SKM-1 (cell line): ENCODE data around the gene MTFR1L.

ENCODE experiments used
- DNase-seq: peaks from one replicate; lab custom pipeline; 2025; ENCODE audit not compliant: unreplicated experiment; lab: John Stamatoyannopoulos, UW

MTFR1L gene

DNA sequence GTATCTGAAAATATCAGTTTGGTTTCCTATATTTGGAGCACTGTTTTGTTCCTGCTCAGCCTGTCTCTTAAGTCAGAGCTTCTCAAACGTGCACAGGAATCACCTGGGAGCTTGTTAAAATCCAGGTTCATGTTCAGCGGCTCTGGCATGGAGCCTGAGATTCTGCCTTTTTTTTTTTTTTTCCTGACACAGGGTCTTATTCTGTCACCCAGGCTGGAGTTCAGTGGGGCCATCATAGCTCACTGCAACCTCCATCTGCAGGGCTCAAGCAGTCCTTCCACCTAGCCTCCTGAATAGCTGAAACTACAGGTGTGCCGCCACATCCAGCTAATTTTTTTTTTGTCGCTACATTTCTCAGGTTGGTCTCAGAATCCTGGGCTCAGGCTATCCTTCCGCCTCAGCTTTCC lies 32.0 kb upstream of the MTFR1L start:
- no peak for DNase-seq

DNA sequence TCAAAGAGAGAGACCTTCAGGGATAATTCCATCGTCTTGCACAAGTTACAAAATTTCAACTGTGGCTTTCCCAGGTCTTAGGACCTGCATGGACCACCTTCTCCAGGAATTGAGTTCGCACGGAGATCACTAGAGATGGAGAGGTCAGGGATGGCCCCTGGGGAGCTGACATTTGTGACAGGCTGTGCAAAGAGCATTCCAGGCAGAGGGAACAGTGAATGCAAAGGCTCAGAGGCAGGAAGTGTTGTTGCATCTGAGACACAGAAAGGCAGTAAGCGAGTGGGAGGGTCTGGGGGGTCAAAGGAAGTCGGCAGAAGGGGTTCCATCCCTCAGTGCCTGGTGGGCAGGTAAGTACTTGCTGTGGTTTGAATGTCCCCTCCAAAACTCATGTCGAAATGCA lies 29.3 kb upstream of the MTFR1L start:
- no peak for DNase-seq

DNA sequence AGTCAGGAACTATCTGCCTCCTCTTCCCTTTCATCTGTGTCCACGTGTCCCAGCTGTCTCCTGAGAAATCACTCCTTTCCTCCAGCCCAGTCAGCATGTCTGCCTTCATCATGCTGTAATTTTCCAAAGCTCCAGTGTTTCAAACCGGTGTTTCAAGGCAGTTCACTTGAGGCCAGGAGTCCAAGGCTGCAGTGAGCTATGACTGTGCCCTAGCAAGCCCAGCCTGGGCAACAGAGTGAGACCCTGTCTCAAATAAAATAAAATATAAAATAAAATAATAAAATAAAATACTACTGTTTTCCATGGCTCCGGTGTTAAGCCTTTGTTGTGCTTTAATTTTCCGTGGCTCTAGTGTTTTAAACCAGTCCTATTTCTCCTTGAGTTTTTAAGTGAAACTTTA lies 27.6 kb upstream of the MTFR1L start:
- no peak for DNase-seq

DNA sequence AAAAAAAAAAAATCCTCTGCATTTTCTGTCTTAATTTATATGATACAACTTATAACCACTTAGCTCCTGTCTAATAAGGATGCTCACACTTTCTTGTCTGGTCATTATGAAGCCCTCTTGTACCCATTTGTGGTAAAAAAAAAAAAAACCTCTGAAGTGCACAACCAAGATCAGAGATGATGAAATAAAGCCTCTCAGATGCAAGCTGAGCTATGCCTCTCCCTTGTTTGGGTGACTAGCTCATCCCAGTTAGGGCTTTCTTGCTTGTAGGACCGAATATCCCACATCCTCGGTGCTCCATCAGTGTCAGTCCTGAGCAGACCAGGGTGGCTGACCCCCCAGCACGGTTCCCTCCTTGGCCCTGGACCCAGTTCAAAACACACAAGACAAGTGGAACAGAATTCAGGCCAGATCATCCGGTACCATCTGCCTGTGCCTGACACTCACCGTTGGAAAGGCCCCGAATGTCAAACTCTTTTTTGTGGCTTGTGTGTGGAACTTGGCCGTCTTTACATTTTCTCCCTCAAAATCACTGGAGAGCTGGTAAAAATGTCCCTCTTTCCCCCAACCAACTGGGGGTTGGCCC lies 26.1 kb upstream of the MTFR1L start:
- DNase-seq, result no peak

- no peak for DNase-seq
Observed at GRCh38 chr1:25794325-25794724, 25.4 kb upstream of the MTFR1L start.

- no peak for DNase-seq
Observed at GRCh38 chr1:25795211-25795610, 24.5 kb upstream of the MTFR1L start.

DNA sequence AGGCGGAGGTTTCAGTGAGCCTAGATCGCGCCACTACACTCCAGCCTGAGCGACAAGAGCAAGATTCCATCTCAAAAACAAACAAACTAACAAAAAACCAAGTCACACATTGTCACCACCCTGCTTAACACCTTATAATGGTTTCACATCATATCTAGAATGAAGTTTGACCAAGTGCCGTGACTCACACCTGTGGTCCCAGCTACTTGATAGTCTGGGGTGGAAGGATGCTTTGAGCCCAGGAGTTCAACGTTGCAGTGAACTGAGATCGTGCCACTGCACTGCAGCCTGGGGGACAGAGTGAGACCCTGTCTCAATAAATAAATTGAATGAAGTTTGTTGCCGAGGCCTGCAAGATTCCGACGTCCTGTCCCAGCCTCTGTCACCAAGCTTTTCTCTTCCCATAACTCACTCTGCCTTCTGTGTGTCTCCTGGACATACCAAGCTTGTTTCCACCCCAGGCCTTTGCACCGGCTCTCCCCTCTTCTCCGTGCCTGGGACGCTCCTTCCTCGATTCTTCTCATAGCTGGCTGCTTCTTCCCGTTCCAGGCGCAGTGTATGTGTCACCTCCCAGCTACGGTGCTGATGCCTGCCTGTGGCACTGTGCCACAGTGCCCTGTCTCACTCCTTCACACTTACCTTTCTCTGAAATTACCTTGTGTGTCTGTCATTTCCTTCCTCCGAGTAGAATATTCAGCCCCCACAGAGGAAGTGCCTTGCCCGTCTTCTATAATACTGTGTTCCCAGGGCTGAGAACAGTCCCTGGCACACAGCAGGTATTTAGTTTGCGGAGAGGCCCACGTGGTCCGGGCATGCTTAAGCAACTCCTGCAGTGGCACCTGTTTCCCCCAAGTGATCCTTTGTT lies 23.6 kb upstream of the MTFR1L start:
- no peak for DNase-seq

GRCh38 chr1:25796811-25797458 lies 22.8 kb upstream of the MTFR1L start:
- DNase-seq, result peak; percentile 76

- no peak for DNase-seq
Observed at GRCh38 chr1:25797939-25798338, 21.8 kb upstream of the MTFR1L start.

DNA sequence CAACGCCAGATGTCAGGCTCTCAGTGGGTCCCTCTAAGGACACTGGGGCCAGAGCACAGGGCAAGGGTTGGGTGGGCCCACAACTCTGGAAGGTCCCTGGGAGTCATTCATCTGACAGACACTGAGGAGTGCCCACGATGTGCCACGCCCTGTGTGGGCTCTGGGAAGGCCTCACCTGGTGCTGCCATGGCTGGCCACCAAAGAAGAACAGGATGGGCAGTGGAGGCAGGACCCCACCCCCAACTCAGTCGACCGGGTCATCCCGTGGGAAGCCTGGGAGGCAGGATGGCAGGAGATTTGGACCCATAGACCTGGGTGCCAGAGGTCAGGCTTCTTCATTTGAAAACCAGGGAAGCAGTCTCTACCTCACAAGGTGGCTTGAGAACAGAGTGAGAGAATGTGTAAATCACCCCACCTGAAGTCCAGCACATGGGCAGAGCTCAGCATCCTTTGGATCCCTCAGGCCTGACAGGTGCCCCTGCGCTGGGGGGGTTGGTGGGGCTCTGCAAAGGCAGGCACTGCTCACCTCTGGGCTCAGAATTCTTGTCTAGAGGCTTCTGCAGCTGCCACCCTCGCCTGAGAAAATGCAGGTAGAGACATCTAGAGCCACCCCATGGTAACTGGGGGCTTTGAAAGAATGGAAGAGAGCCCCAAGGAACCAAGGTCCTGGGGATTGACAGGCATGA lies 20.9 kb upstream of the MTFR1L start:
- DNase-seq, result no peak

DNA sequence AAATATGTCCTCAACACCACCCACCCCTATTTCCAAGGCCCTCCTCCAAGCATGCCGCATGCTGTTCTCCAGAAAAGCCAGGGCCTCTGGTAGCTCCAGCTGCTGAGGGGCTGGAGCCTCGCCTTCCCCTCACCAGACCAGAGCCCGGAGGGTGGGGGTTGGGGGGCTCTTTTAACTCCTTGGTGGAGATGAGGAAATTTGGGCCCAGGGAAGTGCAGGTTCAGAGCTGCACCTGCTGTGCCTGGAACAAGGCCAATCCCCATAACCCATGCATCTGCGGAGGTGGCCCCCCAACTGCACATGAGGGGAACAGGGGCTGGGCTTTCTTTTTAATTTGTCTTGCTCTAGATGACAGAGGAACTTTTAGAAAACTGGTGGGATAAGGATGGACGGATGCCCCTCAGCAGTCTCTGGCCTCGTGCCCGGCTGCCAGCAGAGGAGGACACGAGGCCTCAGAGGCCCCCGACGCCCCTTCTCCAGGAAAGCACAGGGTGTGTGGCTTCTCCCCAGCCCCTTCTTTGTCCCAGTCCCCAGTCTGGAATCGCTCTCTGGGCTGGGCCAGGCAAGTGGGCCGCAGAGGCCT lies 20.3 kb upstream of the MTFR1L start:
- no peak for DNase-seq

DNA sequence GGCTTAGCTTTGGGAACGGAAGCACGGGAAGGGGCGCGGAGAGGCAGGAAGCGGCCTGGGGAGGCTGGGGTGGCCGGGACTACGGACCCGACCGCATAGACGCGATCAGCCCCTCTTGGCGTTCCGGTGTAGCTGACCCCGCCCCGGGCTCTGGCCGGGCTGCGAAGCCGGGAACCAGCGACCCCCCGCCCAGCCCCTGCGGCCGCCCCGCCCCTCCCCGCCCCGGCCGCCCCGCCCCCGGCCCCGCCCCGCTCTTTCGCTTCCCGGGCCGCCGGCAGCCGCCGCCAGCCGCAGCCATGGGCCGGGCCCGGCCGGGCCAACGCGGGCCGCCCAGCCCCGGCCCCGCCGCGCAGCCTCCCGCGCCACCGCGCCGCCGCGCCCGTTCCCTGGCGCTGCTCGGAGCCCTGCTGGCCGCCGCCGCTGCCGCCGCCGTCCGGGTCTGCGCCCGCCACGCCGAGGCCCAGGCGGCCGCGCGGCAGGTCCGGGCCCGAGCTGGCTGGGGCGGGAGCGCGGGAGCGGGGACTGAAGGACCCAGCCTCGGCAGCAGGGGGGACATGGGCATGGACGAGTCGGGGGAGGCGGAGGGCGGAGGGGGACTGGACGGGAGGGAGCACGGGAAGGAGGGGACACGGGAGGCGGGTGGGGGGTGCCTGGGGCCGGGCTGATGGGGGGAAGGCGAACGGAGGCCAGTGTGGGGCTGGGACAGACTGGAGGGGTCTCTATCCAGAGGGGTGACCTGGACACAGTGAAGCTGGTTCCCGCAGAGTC lies 19.6 kb upstream of the MTFR1L start, which contains the start of gene SELENON:
TSS of gene SELENON (plus strand) at position 259 of the 768 bp plus-strand sequence. CDS start at position 297, 38 bp downstream.
- no peak for DNase-seq

DNA sequence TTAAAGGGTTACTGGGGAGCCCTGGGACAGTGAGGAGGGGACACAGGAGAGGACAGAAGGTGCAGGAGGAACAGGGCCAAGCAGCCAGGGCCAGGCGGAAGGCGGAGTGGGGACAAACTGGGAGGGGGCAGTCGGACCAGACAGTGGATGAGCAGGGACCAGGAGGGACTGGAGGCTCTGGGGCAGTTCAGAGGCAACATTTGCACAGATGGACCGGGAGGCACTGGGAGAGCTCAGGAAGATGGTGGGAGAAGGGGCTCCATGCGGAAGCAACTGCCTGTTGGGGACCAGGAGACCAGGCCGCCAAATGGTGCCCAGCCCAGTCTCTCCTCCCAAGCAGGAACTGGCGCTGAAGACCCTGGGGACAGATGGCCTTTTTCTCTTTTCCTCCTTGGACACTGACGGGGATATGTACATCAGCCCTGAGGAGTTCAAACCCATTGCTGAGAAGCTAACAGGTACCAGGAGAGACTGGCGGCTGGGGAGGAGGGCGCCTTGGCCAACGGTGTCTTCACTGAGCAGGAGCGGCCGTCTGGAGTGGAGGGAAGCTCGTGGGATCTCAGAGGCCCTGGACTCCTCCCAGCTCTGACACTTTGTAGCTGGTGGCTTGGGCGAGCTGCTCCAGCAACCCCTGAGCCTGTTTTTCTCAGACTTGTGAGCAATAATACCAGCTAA lies 18.9 kb upstream of the MTFR1L start:
- DNase-seq, result no peak

- no peak for DNase-seq
Observed at GRCh38 chr1:25802915-25803314, 16.8 kb upstream of the MTFR1L start.

DNA sequence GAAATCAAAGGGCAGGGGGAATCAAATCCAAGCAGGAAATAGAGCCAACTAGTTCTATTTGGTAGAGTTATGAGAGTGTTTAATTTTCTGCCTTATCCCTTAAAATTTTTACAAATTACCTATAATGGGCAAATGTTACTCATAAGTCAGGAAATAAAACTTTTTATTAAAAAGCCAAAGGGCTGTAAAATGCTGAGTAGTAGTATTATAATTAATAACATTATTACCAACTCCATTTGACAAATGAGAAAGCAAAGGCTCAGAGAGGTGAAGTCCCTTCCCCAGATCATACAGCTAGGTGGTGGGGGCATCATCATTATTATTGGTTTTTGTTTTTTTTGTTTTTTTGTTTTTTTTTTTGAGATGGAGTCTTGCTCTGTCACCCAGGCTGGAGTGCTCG lies 16.4 kb upstream of the MTFR1L start:
- no peak for DNase-seq

- DNase-seq, result no peak
Observed at GRCh38 chr1:25804244-25804963, 15.3 kb upstream of the MTFR1L start.

GRCh38 chr1:25804964-25805862 lies 14.5 kb upstream of the MTFR1L start:
- no peak for DNase-seq

- no peak for DNase-seq
Observed at GRCh38 chr1:25805863-25806225, 13.9 kb upstream of the MTFR1L start.
